ENCODE results near the gene CASKIN2. TPM values are rescaled to one million over a fixed set of nuclear protein-coding genes. Genes with fewer than 3 reads are reported as not detected.

The CASKIN2 gene
- total RNA-seq, 1 experiment from 2014 or later = 37.0 TPM

DNA sequence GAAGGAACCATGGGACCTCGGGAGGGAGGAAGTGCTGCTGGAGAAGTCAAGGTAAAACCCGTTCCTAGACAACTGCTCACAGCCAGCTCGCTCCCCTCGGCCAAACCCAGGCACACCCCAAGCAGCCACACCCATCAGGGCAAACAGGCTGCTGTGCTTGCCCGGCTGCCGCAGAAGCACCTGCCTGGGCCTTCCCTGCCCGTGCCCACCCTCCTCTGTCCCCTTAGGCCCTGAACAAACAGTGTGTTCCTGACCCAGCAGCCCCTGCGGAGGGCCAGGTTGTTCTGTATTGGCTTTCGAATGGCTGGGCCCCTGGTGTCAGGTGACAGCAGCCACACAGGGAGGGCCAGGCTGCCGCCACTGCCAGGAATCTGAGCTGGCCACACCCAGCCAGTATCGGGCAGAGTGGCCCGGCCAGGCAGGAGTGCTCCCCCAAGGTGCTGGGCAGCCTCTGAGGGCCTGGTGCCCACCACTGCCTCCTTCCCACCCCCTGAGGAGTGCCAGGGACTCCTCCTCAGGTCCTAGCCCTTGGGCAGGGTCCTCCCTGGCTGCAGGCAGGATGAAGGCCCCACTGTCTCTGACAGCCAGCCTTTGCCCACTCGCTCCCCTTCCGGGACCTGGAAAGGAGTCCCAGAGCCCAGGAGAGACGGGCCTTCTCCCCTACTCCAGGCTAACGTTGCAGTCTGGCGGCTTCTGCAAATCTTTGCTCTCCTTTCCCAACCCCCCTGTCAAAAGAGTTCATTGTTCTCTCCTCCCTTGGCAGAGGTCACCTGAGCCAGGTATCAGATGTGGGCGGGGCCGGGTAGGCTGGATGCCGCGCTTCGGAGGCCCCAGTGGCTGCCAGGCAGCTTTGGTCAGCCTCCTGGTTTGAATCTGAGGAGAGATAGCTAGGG is 34.2 kb upstream of the CASKIN2 start:
- Histone ChIP-seq H2BK20ac (ENCODE audit: low read depth, low read length, poor library complexity, severe bottlenecking) (no peak overlapping the region), H2AK5ac (ENCODE audit: insufficient read length, low read length) (no peak overlapping the region), H2BK12ac (ENCODE audit: insufficient read length, low read depth, low read length) (no peak overlapping the region), H2BK15ac (ENCODE audit: low read depth, low read length) (no peak overlapping the region), H2BK120ac (ENCODE audit: low read depth, low read length, poor library complexity, severe bottlenecking) (no peak overlapping the region), H4K5ac (ENCODE audit: insufficient read length, low read depth, low read length) (no peak overlapping the region), H3K4me2 (ENCODE audit: insufficient read depth, insufficient read length, low read length) (peak overlapping the region; percentile 60), H3K79me1 (ENCODE audit: insufficient read depth, low read depth, low read length, poor library complexity, severe bottlenecking) (no peaks in the 10 kb centered on the region), H3K4me1 (ENCODE audit: insufficient read depth, low read length) (peaks cover 4% of the 10 kb centered on the region; the same call in 1 of the 2 replicates), H3K23me2 (ENCODE audit: insufficient read length, low read depth, low read length, poor library complexity, severe bottlenecking) (peaks cover 5% of the 10 kb centered on the region), H3K9ac (ENCODE audit: extremely low read depth, insufficient read length, low read length) (peak overlapping the region; percentile 3), H3K23ac (ENCODE audit: insufficient read length, low read depth, low read length) (no peak overlapping the region), H3T11ph (ENCODE audit: low read length) (no peak overlapping the region), H3K9me3 (ENCODE audit: control insufficient read depth, low read depth, low read length) (no peaks in the 10 kb centered on the region), H3K56ac (ENCODE audit: insufficient read length, low read depth, low read length) (no peak overlapping the region), H3K27ac (ENCODE audit: insufficient read length, low read depth, low read length) (peak overlapping the region; percentile 3), H4K8ac (replicated peaks; ENCODE audit: insufficient read length, low read depth, low read length) (no peak overlapping the region), H3K14ac (ENCODE audit: insufficient read depth, low read length) (no peak overlapping the region), H4K91ac (ENCODE audit: insufficient read length, low read depth, low read length) (no peak overlapping the region), H2AFZ (ENCODE audit: low read length) (no peak overlapping the region), H3K79me2 (ENCODE audit: insufficient read depth, low read length) (no peaks in the 10 kb centered on the region), H3K27me3 (ENCODE audit: insufficient read depth, low read length) (no peaks in the 10 kb centered on the region), H3K18ac (ENCODE audit: insufficient read length, low read depth, low read length) (no peak overlapping the region), H2BK5ac (ENCODE audit: insufficient read length, low read length) (no peak overlapping the region), H3K4ac (ENCODE audit: low read depth, low read length) (no peak overlapping the region), H4K20me1 (ENCODE audit: control insufficient read depth, insufficient read depth, insufficient read length) (no peaks in the 10 kb centered on the region)
- peaks cover 0 to 20% (median 4%) of the 10 kb centered on the region in 3 experiments; a peak in 3 of 7 replicates for H3K36me3 Mint-ChIP-seq (ENCODE audit: insufficient read depth in 1 of 3, low read depth in 3 of 3)
- TF ChIP-seq, protein P1, sequence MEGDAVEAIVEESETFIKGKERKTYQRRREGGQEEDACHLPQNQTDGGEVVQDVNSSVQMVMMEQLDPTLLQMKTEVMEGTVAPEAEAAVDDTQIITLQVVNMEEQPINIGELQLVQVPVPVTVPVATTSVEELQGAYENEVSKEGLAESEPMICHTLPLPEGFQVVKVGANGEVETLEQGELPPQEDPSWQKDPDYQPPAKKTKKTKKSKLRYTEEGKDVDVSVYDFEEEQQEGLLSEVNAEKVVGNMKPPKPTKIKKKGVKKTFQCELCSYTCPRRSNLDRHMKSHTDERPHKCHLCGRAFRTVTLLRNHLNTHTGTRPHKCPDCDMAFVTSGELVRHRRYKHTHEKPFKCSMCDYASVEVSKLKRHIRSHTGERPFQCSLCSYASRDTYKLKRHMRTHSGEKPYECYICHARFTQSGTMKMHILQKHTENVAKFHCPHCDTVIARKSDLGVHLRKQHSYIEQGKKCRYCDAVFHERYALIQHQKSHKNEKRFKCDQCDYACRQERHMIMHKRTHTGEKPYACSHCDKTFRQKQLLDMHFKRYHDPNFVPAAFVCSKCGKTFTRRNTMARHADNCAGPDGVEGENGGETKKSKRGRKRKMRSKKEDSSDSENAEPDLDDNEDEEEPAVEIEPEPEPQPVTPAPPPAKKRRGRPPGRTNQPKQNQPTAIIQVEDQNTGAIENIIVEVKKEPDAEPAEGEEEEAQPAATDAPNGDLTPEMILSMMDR (conservative IDR thresholded peaks at IDR 0.05) = no peak
- H3K4me1 Mint-ChIP-seq = peaks cover 21 to 45% of the 10 kb centered on the region in 2 experiments
- peak overlapping the region; percentile 51 to 75 for H3K4me3 Mint-ChIP-seq
- whole genome bisulfite sequencing (ENCODE audit: extremely low coverage, insufficient read length, low lambda C conversion rate) = no CpG with 5 or more reads among the region's 22 CpGs
- DNase-seq = peak; percentile 94
- peak overlapping the region; percentile 39 to 95 (median 65); a peak in 5 of 7 replicates for H3K27ac Mint-ChIP-seq
- no peaks in the 10 kb centered on the region for H3K27me3 Mint-ChIP-seq (ENCODE audit: low read depth)
- H3K9me3 Mint-ChIP-seq = no peaks in the 10 kb centered on the region
